ENCODE data around the gene MYO3B.

The MYO3B gene

GRCh38 chr2:170509452-170510193 is 331.7 kb downstream of the MYO3B start:
- Histone ChIP-seq H3K4me1 (ENCODE audit: control insufficient read depth, insufficient read depth, low read length) (no peaks in the 10 kb centered on the region), H3K4me3 (ENCODE audit: low read depth, low read length) (no peak overlapping the region), H3K27ac (ENCODE audit: extremely low read depth, low read depth, low read length) (no peak overlapping the region), H3K9me3 (ENCODE audit: control insufficient read depth, insufficient read depth, low read depth, low read length) (no peaks in the 10 kb centered on the region), H3K36me3 (ENCODE audit: control insufficient read depth in 2 of 2, insufficient read depth in 1 of 2, low read length in 2 of 2) (no peaks in the 10 kb centered on the region)
- ChIA-PET POLR2A (no interaction called here), CTCF (interaction anchor here (0.6 to 1.3 kb wide), 3 partner anchors 13 to 214 kb away, joined by 3 to 5 read pairs (median 4); no protein-coding TSS in a partner anchor)
- no peak for TF ChIP-seq ZIC2 (tag by site-specific recombination; IDR thresholded peaks at IDR 0.05)
- no peak for TF ChIP-seq ZNF184 (tag by site-specific recombination; IDR thresholded peaks at IDR 0.05)
- no peak for TF ChIP-seq ZNF366 (tag by site-specific recombination; conservative IDR thresholded peaks at IDR 0.05)
- TF ChIP-seq ZNF394 (tag by site-specific recombination; IDR thresholded peaks at IDR 0.05; ENCODE audit: borderline replicate concordance): no peak
- no peak for TF ChIP-seq ZNF560 (tag by site-specific recombination; IDR thresholded peaks at IDR 0.05; ENCODE audit: borderline replicate concordance)
- no peak for TF ChIP-seq ZSCAN16 (tag by site-specific recombination; IDR thresholded peaks at IDR 0.05)
- TF ChIP-seq SCRT2 (tag by site-specific recombination; IDR thresholded peaks at IDR 0.05): no peak
- TF ChIP-seq SETDB1 (IDR thresholded peaks at IDR 0.05; ENCODE audit: insufficient read length, low read length): no peak
- TF ChIP-seq YY2 (tag by site-specific recombination; IDR thresholded peaks at IDR 0.05): no peak

- Histone ChIP-seq H3K4me1 (ENCODE audit: control insufficient read depth, insufficient read depth, low read length) (no peaks in the 10 kb centered on the region), H3K4me3 (ENCODE audit: low read depth, low read length) (no peak overlapping the region), H3K9me3 (ENCODE audit: control insufficient read depth, insufficient read depth, low read depth, low read length) (no peaks in the 10 kb centered on the region), H3K36me3 (ENCODE audit: control insufficient read depth in 2 of 2, insufficient read depth in 1 of 2, low read length in 2 of 2) (no peaks in the 10 kb centered on the region), H3K27ac (ENCODE audit: extremely low read depth, low read depth, low read length) (no peak overlapping the region)
- ChIA-PET CTCF (interaction anchor here (0.7 to 1.3 kb wide), 3 partner anchors 18 to 300 kb away, joined by 3 to 6 read pairs (median 3); no protein-coding TSS in a partner anchor), POLR2A (no interaction called here)
- TF ChIP-seq ZNF423 (tag by site-specific recombination; IDR thresholded peaks at IDR 0.05) (no peak), FEZF1 (tag by site-specific recombination; IDR thresholded peaks at IDR 0.05) (peak; percentile 64), ZNF18 (tag by site-specific recombination; IDR thresholded peaks at IDR 0.05) (no peak), ZXDB (tag by site-specific recombination; IDR thresholded peaks at IDR 0.05) (no peak)
Measured at GRCh38 chr2:170512266-170512665, 334.3 kb downstream of the MYO3B start.

GRCh38 chr2:170514140-170514539 is 336.2 kb downstream of the MYO3B start:
- ChIA-PET POLR2A (no interaction called here), CTCF (interaction anchor here (0.6 kb wide), 1 partner anchor 107 kb away, joined by 6 read pairs; no protein-coding TSS in a partner anchor)
- Histone ChIP-seq H3K27ac (ENCODE audit: extremely low read depth, low read depth, low read length) (no peak overlapping the region), H3K9me3 (ENCODE audit: control insufficient read depth, insufficient read depth, low read depth, low read length) (no peaks in the 10 kb centered on the region), H3K36me3 (ENCODE audit: control insufficient read depth in 2 of 2, insufficient read depth in 1 of 2, low read length in 2 of 2) (no peaks in the 10 kb centered on the region), H3K4me3 (ENCODE audit: low read depth, low read length) (no peak overlapping the region), H3K4me1 (ENCODE audit: control insufficient read depth, insufficient read depth, low read length) (no peaks in the 10 kb centered on the region)
- TF ChIP-seq ZBTB26 (tag by site-specific recombination; optimal IDR thresholded peaks at IDR 0.05) (no peak), YY1 (tag by site-specific recombination; IDR thresholded peaks at IDR 0.05) (no peak), ZNF280D (tag by site-specific recombination; IDR thresholded peaks at IDR 0.05) (no peak), INSM2 (tag by site-specific recombination; IDR thresholded peaks at IDR 0.05) (no peak), ZNF398 (tag by site-specific recombination; IDR thresholded peaks at IDR 0.05) (no peak), ZNF23 (tag by site-specific recombination; IDR thresholded peaks at IDR 0.05; ENCODE audit: borderline replicate concordance) (no peak), ZNF561 (tag by site-specific recombination; IDR thresholded peaks at IDR 0.05; ENCODE audit: borderline replicate concordance) (no peak), ZFP69B (tag by site-specific recombination; IDR thresholded peaks at IDR 0.05) (no peak)

Measured in HEK293 (cell line).